H9 (cell line): ENCODE measurements around the gene FGB. TPM values are rescaled to one million over a fixed set of nuclear protein-coding genes. Genes with fewer than 3 reads are reported as not detected.

Experiments used
- DNase-seq: peaks from one replicate; pipeline ENCODE4 v3.0.0-alpha.2; 2017
- H2AFZ ChIP-seq: one replicate; pipeline ENCODE4 v1.6.1; 2013; ENCODE audit warnings: mild to moderate bottlenecking, low read length, control low read depth, moderate library complexity
- H2AK5ac ChIP-seq: 2 replicates; pipeline ENCODE4 v1.6.1; 2013; ENCODE audit warnings: low read length, control low read depth, mixed read lengths; ENCODE audit not compliant: insufficient read length
- H2BK120ac ChIP-seq: one replicate; pipeline ENCODE4 v1.6.1; 2013; ENCODE audit warnings: low read depth, mild to moderate bottlenecking, low read length, control low read depth, inconsistent platforms; ENCODE audit not compliant: poor library complexity, severe bottlenecking
- H2BK12ac ChIP-seq: 2 replicates; pipeline ENCODE4 v1.6.1; 2013; ENCODE audit warnings: low read length, control low read depth, mixed read lengths, low read depth; ENCODE audit not compliant: insufficient read length
- H2BK15ac ChIP-seq: 2 replicates; pipeline ENCODE4 v1.6.1; 2013; ENCODE audit warnings: low read depth, low read length, control low read depth
- H2BK20ac ChIP-seq: one replicate; pipeline ENCODE4 v1.6.1; 2013; ENCODE audit warnings: low read depth, mild to moderate bottlenecking, low read length, control low read depth, inconsistent platforms; ENCODE audit not compliant: poor library complexity, severe bottlenecking
- H2BK5ac ChIP-seq: 2 replicates; pipeline ENCODE4 v1.6.1; 2013; ENCODE audit warnings: low read length, control low read depth, mixed read lengths; ENCODE audit not compliant: insufficient read length
- H3K14ac ChIP-seq: 2 replicates; pipeline ENCODE4 v1.6.1; 2013; ENCODE audit warnings: low read length, control low read depth; ENCODE audit not compliant: insufficient read depth
- H3K18ac ChIP-seq: 2 replicates; pipeline ENCODE4 v1.6.1; 2013; ENCODE audit warnings: low read depth, mild to moderate bottlenecking, mixed read lengths, low read length, control low read depth; ENCODE audit not compliant: insufficient read length
- H3K23ac ChIP-seq: 2 replicates; pipeline ENCODE4 v1.6.1; 2013; ENCODE audit warnings: low read length, control low read depth, mixed read lengths, low read depth; ENCODE audit not compliant: insufficient read length
- H3K23me2 ChIP-seq: 2 replicates; pipeline ENCODE4 v1.6.1; 2013; ENCODE audit warnings: low read depth, mild to moderate bottlenecking, mixed read lengths, low read length, control low read depth; ENCODE audit not compliant: insufficient read length, poor library complexity, severe bottlenecking
- H3K27ac ChIP-seq: 2 replicates; pipeline ENCODE4 v1.5.1; 2013; ENCODE audit warnings: low read length, control low read depth, mixed read lengths, low read depth; ENCODE audit not compliant: insufficient read length
- H3K27me3 ChIP-seq: 2 replicates; pipeline ENCODE4 v1.6.1; 2013; ENCODE audit warnings: low read length, control low read depth, inconsistent platforms; ENCODE audit not compliant: insufficient read depth
- H3K4ac ChIP-seq: 2 replicates; pipeline ENCODE4 v1.6.1; 2013; ENCODE audit warnings: low read depth, mild to moderate bottlenecking, control low read depth, inconsistent platforms, low read length, moderate library complexity
- H3K4me1 ChIP-seq: 2 replicates; pipeline ENCODE4 v1.6.1; 2013; ENCODE audit warnings: low read length, control low read depth, inconsistent platforms; ENCODE audit not compliant: insufficient read depth
- H3K4me2 ChIP-seq: 2 replicates; pipeline ENCODE4 v1.6.1; 2013; ENCODE audit warnings: low read length, control low read depth, mixed read lengths; ENCODE audit not compliant: insufficient read length, insufficient read depth
- H3K56ac ChIP-seq: 2 replicates; pipeline ENCODE4 v1.6.1; 2013; ENCODE audit warnings: low read depth, mild to moderate bottlenecking, mixed read lengths, low read length, control low read depth; ENCODE audit not compliant: insufficient read length
- H3K79me1 ChIP-seq: 2 replicates; pipeline ENCODE4 v1.6.1; 2013; ENCODE audit warnings: low read depth, mild to moderate bottlenecking, moderate library complexity, low read length, control low read depth, inconsistent platforms; ENCODE audit not compliant: insufficient read depth, poor library complexity, severe bottlenecking
- H3K79me2 ChIP-seq: 2 replicates; pipeline ENCODE4 v1.6.1; 2013; ENCODE audit warnings: low read length, control low read depth, inconsistent platforms; ENCODE audit not compliant: insufficient read depth
- H3K9ac ChIP-seq: 2 replicates; pipeline ENCODE4 v1.6.1; 2013; ENCODE audit warnings: low read length, control low read depth, mixed read lengths; ENCODE audit not compliant: insufficient read length; ENCODE audit errors: extremely low read depth
- H3K9me3 ChIP-seq: one replicate; pipeline ENCODE4 v1.6.1; 2013; ENCODE audit warnings: low read depth, low read length, inconsistent platforms; ENCODE audit not compliant: control insufficient read depth
- H3T11ph ChIP-seq: one replicate; pipeline ENCODE4 v1.6.1; 2013; ENCODE audit warnings: mild to moderate bottlenecking, low read length, control low read depth, inconsistent platforms
- H4K20me1 ChIP-seq: one replicate; pipeline ENCODE4 v1.6.1; 2013; ENCODE audit not compliant: control insufficient read depth, insufficient read length, insufficient read depth
- H4K5ac ChIP-seq: 2 replicates; pipeline ENCODE4 v1.6.1; 2013; ENCODE audit warnings: low read depth, mild to moderate bottlenecking, mixed read lengths, low read length, control low read depth; ENCODE audit not compliant: insufficient read length
- H4K8ac ChIP-seq: replicated peaks from 2 replicates; pipeline ENCODE4 v1.6.1; 2013; ENCODE audit warnings: low read length, control low read depth, mixed read lengths, low read depth; ENCODE audit not compliant: insufficient read length
- H4K91ac ChIP-seq: 2 replicates; pipeline ENCODE4 v1.6.1; 2013; ENCODE audit warnings: low read depth, mild to moderate bottlenecking, moderate library complexity, mixed read lengths, low read length, control low read depth; ENCODE audit not compliant: insufficient read length
- H3K27ac Mint-ChIP-seq, 3 experiments: 2 replicates in 2 of 3; 3 replicates in 1 of 3; pipeline ENCODE4 v1.8.0; 2020 to 2021; ENCODE audit warnings: mixed read lengths in 3 of 3, mild to moderate bottlenecking in 1 of 3, moderate library complexity in 1 of 3
- H3K27me3 Mint-ChIP-seq: 2 replicates; pipeline ENCODE4 v1.8.0; 2021; ENCODE audit warnings: low read depth, mild to moderate bottlenecking, moderate library complexity, mixed read lengths
- H3K36me3 Mint-ChIP-seq, 3 experiments: 2 replicates in 2 of 3; 3 replicates in 1 of 3; pipeline ENCODE4 v1.8.0; 2020 to 2021; ENCODE audit warnings: low read depth in 3 of 3, mixed read lengths in 3 of 3; ENCODE audit not compliant: insufficient read depth in 1 of 3
- H3K4me1 Mint-ChIP-seq, 2 experiments: 2 replicates each; pipeline ENCODE4 v1.8.0; 2020; ENCODE audit warnings: mixed read lengths in 2 of 2
- H3K4me3 Mint-ChIP-seq, 2 experiments: 2 replicates in 1 of 2; 3 replicates in 1 of 2; pipeline ENCODE4 v1.8.0; 2020 to 2021; ENCODE audit warnings: mild to moderate bottlenecking in 2 of 2, mixed read lengths in 2 of 2, moderate library complexity in 1 of 2
- H3K9me3 Mint-ChIP-seq, 2 experiments: 2 replicates in 1 of 2; 3 replicates in 1 of 2; pipeline ENCODE4 v1.8.0; 2020; ENCODE audit warnings: mild to moderate bottlenecking in 2 of 2, mixed read lengths in 2 of 2, moderate library complexity in 1 of 2
- WGBS: extraction: QIAGEN DNeasy Blood & Tissue Kit; methylation state at CpG from one replicate; pipeline ENCODE4 v1.1.7; 2013; ENCODE audit warnings: missing lambda C conversion rate, low lambda C conversion rate, mixed read lengths; ENCODE audit not compliant: insufficient read length; ENCODE audit errors: extremely low coverage; 5-methylcytosine and 5-hydroxymethylcytosine counted together
- total RNA-seq: library from RNA; stranded (reverse); gene quantifications from 2 replicates; pipeline ENCODE4 v1.2.1, GENCODE V29; 2021
- TF ChIP-seq, protein P1 (sequence below): fragments of 200-600 bp; sonication (generic); conservative IDR thresholded peaks from 3 replicates; pipeline ENCODE4 v1.8.0; 2021; ENCODE audit warnings: antibody characterized with exemption, mild to moderate bottlenecking

Gene FGB
- total RNA-seq, 1 experiment from 2014 or later: not detected

DNA sequence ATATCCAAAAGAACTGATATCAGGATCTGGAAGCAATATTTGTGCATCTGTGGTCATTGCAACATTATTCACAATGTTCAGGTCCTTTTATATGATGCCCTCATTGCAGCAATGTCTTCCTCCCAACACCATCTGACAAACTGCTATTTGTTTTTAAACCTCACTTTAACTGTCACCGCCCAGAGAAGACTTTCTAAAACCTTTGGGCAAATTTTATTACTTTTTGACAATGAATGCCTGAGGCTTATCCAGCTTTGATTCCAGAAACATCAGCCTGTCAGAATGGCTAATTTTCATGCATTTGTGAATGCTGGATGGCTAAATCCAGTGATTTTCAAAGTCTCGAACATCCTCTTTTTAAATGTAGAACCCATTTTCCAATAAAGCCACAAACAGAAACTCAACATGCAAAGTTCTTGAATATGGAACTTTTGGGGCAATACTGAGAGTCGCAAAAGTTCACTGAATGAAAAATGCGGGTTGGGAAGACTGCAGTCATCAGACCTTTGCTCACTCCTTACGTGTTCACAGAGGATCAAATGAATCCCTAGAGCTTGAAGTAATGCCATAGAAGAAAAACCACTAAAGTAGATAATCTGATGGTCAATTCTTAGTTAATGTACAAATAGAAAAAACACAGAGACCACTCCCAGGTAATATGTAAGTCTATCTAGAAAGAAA, 10.5 kb downstream of the FGB start:
- no CpG with 5 or more reads among the region's 5 CpGs for WGBS
- TF ChIP-seq, protein P1, sequence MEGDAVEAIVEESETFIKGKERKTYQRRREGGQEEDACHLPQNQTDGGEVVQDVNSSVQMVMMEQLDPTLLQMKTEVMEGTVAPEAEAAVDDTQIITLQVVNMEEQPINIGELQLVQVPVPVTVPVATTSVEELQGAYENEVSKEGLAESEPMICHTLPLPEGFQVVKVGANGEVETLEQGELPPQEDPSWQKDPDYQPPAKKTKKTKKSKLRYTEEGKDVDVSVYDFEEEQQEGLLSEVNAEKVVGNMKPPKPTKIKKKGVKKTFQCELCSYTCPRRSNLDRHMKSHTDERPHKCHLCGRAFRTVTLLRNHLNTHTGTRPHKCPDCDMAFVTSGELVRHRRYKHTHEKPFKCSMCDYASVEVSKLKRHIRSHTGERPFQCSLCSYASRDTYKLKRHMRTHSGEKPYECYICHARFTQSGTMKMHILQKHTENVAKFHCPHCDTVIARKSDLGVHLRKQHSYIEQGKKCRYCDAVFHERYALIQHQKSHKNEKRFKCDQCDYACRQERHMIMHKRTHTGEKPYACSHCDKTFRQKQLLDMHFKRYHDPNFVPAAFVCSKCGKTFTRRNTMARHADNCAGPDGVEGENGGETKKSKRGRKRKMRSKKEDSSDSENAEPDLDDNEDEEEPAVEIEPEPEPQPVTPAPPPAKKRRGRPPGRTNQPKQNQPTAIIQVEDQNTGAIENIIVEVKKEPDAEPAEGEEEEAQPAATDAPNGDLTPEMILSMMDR: no peak
- H3K27ac Mint-ChIP-seq: no peak overlapping the region

More for the DNA sequence above, 10.5 kb downstream of the FGB start:
- Histone ChIP-seq H4K91ac (no peak overlapping the region), H4K8ac (no peak overlapping the region), H3K14ac (no peak overlapping the region), H3K79me1 (no peaks in the 10 kb centered on the region), H3K18ac (no peak overlapping the region), H2BK12ac (no peak overlapping the region), H3K79me2 (no peaks in the 10 kb centered on the region), H2BK5ac (no peak overlapping the region), H2BK120ac (no peak overlapping the region), H2AK5ac (no peak overlapping the region), H3T11ph (no peak overlapping the region), H3K23ac (no peak overlapping the region), H3K27ac (no peak overlapping the region), H3K56ac (no peak overlapping the region), H3K9me3 (no peaks in the 10 kb centered on the region), H3K4ac (no peak overlapping the region), H3K9ac (no peak overlapping the region), H2AFZ (no peak overlapping the region), H4K5ac (no peak overlapping the region), H3K27me3 (no peaks in the 10 kb centered on the region), H3K4me1 (no peaks in the 10 kb centered on the region), H2BK15ac (no peak overlapping the region), H3K23me2 (no peaks in the 10 kb centered on the region), H3K4me2 (no peak overlapping the region), H2BK20ac (no peak overlapping the region), H4K20me1 (no peaks in the 10 kb centered on the region)
- no peak for DNase-seq
- no peaks in the 10 kb centered on the region for H3K4me1 Mint-ChIP-seq
- no peaks in the 10 kb centered on the region for H3K27me3 Mint-ChIP-seq
- no peaks in the 10 kb centered on the region for H3K9me3 Mint-ChIP-seq
- no peak overlapping the region for H3K4me3 Mint-ChIP-seq
- H3K36me3 Mint-ChIP-seq: no peaks in the 10 kb centered on the region
